ENCODE results near the gene EXOC2.

- TF ChIP-seq EZH2phosphoT487 (IDR thresholded peaks at IDR 0.05; ENCODE audit: borderline replicate concordance, low read length), result no peak
- TF ChIP-seq, protein P1, sequence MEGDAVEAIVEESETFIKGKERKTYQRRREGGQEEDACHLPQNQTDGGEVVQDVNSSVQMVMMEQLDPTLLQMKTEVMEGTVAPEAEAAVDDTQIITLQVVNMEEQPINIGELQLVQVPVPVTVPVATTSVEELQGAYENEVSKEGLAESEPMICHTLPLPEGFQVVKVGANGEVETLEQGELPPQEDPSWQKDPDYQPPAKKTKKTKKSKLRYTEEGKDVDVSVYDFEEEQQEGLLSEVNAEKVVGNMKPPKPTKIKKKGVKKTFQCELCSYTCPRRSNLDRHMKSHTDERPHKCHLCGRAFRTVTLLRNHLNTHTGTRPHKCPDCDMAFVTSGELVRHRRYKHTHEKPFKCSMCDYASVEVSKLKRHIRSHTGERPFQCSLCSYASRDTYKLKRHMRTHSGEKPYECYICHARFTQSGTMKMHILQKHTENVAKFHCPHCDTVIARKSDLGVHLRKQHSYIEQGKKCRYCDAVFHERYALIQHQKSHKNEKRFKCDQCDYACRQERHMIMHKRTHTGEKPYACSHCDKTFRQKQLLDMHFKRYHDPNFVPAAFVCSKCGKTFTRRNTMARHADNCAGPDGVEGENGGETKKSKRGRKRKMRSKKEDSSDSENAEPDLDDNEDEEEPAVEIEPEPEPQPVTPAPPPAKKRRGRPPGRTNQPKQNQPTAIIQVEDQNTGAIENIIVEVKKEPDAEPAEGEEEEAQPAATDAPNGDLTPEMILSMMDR (IDR thresholded peaks at IDR 0.05; ENCODE audit: low read depth, low read length, poor library complexity, severe bottlenecking), result no peak
Observed at GRCh38 chr6:514396-514978, 178.5 kb downstream of the EXOC2 start.

Measured in DOHH2 (cell line).